ENCODE results near the gene ITIH3.

- TF ChIP-seq CTCF (IDR thresholded peaks at IDR 0.05) (no peak), POLR2A (IDR thresholded peaks at IDR 0.05) (no peak)
Measured at GRCh38 chr3:52796411-52796810, 1.8 kb downstream of the ITIH3 start.
